Measurements from ENCODE around the gene C11orf16. TPM values are rescaled to one million over a fixed set of nuclear protein-coding genes. Genes with fewer than 3 reads are reported as not detected.

The C11orf16 gene
- total and polyA plus RNA-seq, 2 of the 8 experiments (the other 6 are each of a cell fraction or from before 2014, with no cell fraction given): 0.08 TPM; not detected in 1

- TF ChIP-seq GABPA (IDR thresholded peaks at IDR 0.05; ENCODE audit: borderline replicate concordance, insufficient read depth, low read length) (0 out of 2 replicates have a peak, but pooled peaks have one; percentile 12), ATF2 (IDR thresholded peaks at IDR 0.05; ENCODE audit: low read length) (0 out of 2 replicates have a peak, but pooled peaks have one; percentile 28), RBBP5 (IDR thresholded peaks at IDR 0.05; ENCODE audit: borderline replicate concordance, low read depth, low read length) (peak; percentile 52; the same call in 1 of the 2 replicates), YY1 (IDR thresholded peaks at IDR 0.05; ENCODE audit: low read depth, low read length) (no peak), ASH2L (IDR thresholded peaks at IDR 0.05; ENCODE audit: low read length) (peak; percentile 53), PHF8 (conservative IDR thresholded peaks at IDR 0.05; ENCODE audit: low read depth, low read length) (peak; percentile 63), RAD21 (IDR thresholded peaks at IDR 0.05 in 1 of 2, conservative IDR thresholded peaks at IDR 0.05 in 1 of 2; ENCODE audit: low read depth in 2 of 2, low read length in 2 of 2) (peak; percentile 19 to 41; a peak in 3 of 4 replicates), RFX5 (IDR thresholded peaks at IDR 0.05; ENCODE audit: borderline replicate concordance, low read depth, low read length) (no peak), POLR2AphosphoS5 (IDR thresholded peaks at IDR 0.05; ENCODE audit: low read depth, low read length) (peak; percentile 51; the same call in 1 of the 2 replicates)
- TF ChIP-seq, protein P1, sequence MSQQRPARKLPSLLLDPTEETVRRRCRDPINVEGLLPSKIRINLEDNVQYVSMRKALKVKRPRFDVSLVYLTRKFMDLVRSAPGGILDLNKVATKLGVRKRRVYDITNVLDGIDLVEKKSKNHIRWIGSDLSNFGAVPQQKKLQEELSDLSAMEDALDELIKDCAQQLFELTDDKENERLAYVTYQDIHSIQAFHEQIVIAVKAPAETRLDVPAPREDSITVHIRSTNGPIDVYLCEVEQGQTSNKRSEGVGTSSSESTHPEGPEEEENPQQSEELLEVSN (IDR thresholded peaks at IDR 0.05): no peak
These were observed 62.2 kb downstream of the C11orf16 start (continued) for GRCh38 chr11:8870411-8871170.

Small RNAs within 50 kb of the gene (small RNA-seq; reads per million reads assigned to genes)
- gene RF00019 (ENCODE audit: insufficient read depth): not detected

Other genes starting within 250 kb of the C11orf16 start
- 17.8 and 19.9 TPM in 2 replicates for gene AKIP1, start 21.8 kb downstream of the C11orf16 start, total RNA-seq (2021; fragmentation: NEBNext Ultra II Directional; extraction: Animal tissue kit (Norgen Biotek cat#: 25700))
- 27.2 and 29.6 TPM in 2 replicates for gene AKIP1, start 21.8 kb downstream of the C11orf16 start, polyA plus RNA-seq (2011; rRNA removed)
- not detected in 2 replicates for gene ASCL3, start 10.1 kb upstream of the C11orf16 start, total RNA-seq (2021; fragmentation: NEBNext Ultra II Directional; extraction: Animal tissue kit (Norgen Biotek cat#: 25700))
- gene ASCL3, start 10.1 kb upstream of the C11orf16 start, polyA plus RNA-seq (2011; rRNA removed): not detected in 2 replicates
- 9.4 and 10.0 TPM in 2 replicates for gene TMEM9B, start 31.5 kb upstream of the C11orf16 start, total RNA-seq (2021; fragmentation: NEBNext Ultra II Directional; extraction: Animal tissue kit (Norgen Biotek cat#: 25700))
- gene TMEM9B, start 31.5 kb upstream of the C11orf16 start, polyA plus RNA-seq (2011; rRNA removed): 4.2 and 8.3 TPM in 2 replicates
- gene NRIP3, start 71.1 kb upstream of the C11orf16 start, total RNA-seq (2021; fragmentation: NEBNext Ultra II Directional; extraction: Animal tissue kit (Norgen Biotek cat#: 25700)): 7.1 and 7.8 TPM in 2 replicates
- 2.4 and 3.9 TPM in 2 replicates for gene NRIP3, start 71.1 kb upstream of the C11orf16 start, polyA plus RNA-seq (2011; rRNA removed)
- 0.42 and 1.2 TPM in 2 replicates for gene SCUBE2, start 158.7 kb upstream of the C11orf16 start, total RNA-seq (2021; fragmentation: NEBNext Ultra II Directional; extraction: Animal tissue kit (Norgen Biotek cat#: 25700))
- 0.29 and 1.1 TPM in 2 replicates for gene SCUBE2, start 158.7 kb upstream of the C11orf16 start, polyA plus RNA-seq (2011; rRNA removed)